ENCODE results near the gene BRD3.

The BRD3 gene

DNA sequence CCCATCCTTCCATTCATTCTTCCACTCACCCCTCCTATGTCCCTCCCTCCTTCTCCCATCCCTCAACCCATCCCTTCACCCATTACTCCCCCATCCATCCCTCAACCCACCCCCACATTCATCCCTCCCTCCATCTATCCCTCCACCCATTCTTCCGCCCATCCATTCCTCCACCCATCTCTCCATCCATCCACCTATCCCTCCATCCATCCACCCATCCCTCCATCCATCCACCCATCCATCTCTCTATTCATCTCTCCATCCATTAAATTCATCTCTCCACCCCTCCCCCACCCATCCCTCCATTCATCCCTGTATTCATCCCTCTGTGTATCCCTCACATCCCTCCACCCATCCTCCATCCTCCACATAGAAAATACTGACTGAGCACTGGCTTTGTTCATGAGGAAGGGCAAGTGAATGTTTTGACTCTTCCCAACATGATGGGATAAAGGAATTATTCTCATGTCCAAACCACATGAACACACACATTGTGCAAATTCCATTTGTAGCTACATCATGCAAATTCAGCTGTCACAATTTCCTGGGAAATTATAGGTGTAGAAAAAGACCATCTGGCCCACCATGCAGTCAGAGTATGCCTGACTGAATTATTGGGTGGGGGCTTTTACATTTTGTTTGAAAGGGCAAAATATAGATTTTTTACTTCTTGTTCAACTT is 68.8 kb downstream of the BRD3 start:
- Histone ChIP-seq H3K36me3 (ENCODE audit: insufficient read depth, low read length) (no peaks in the 10 kb centered on the region), H3K27me3 (ENCODE audit: insufficient read depth, low read length, poor library complexity, severe bottlenecking) (no peaks in the 10 kb centered on the region)

DNA sequence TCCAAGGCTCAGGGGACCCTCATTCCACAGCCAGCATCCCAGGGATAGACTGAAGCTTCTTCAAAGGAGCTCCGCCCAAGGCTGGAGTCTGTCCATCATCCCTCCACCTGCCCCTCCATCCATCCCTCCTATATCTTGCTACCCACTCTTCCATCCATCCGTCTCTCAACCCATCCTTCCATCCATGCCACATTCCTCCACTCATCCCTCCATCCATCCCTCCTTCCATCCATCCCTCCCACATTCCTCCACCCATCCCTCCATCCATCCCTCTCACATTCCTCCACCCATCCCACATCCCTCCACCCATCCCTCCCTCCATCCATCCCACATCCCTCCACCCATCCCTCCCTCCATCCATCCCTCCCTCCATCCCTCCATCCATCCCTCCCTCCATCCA is 70.2 kb downstream of the BRD3 start:
- no peaks in the 10 kb centered on the region for H3F3A ChIP-seq (ENCODE audit: low read depth)
- H3K4me2 ChIP-seq (ENCODE audit: low read depth, low read length, poor library complexity, severe bottlenecking) = no peak overlapping the region
- H3K9me2 ChIP-seq (replicated peaks; ENCODE audit: low read depth, low read length) = no peaks in the 10 kb centered on the region
- peaks cover 15% of the 10 kb centered on the region for H3K4me1 ChIP-seq (ENCODE audit: insufficient read depth, low read length, poor library complexity, severe bottlenecking)
- H4K20me1 ChIP-seq (ENCODE audit: insufficient read depth, low read length, poor library complexity, severe bottlenecking) = no peaks in the 10 kb centered on the region
- H3K79me2 ChIP-seq (ENCODE audit: insufficient read depth, low read length) = no peaks in the 10 kb centered on the region
- no peak for TF ChIP-seq EZH2phosphoT487 (IDR thresholded peaks at IDR 0.05; ENCODE audit: borderline replicate concordance)
- TF ChIP-seq, protein P1, sequence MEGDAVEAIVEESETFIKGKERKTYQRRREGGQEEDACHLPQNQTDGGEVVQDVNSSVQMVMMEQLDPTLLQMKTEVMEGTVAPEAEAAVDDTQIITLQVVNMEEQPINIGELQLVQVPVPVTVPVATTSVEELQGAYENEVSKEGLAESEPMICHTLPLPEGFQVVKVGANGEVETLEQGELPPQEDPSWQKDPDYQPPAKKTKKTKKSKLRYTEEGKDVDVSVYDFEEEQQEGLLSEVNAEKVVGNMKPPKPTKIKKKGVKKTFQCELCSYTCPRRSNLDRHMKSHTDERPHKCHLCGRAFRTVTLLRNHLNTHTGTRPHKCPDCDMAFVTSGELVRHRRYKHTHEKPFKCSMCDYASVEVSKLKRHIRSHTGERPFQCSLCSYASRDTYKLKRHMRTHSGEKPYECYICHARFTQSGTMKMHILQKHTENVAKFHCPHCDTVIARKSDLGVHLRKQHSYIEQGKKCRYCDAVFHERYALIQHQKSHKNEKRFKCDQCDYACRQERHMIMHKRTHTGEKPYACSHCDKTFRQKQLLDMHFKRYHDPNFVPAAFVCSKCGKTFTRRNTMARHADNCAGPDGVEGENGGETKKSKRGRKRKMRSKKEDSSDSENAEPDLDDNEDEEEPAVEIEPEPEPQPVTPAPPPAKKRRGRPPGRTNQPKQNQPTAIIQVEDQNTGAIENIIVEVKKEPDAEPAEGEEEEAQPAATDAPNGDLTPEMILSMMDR (conservative IDR thresholded peaks at IDR 0.05; ENCODE audit: low read length) = no peak
- no peak overlapping the region for H2AFZ ChIP-seq (ENCODE audit: low read length)
- no peak overlapping the region for H3K4me3 ChIP-seq (ENCODE audit: low read length, poor library complexity, severe bottlenecking)
- H3K9ac ChIP-seq (ENCODE audit: low read depth, low read length, poor library complexity, severe bottlenecking) = no peak overlapping the region
- H3K9me3 ChIP-seq (ENCODE audit: insufficient read depth, low read depth, low read length) = no peaks in the 10 kb centered on the region
- H3K27me3 ChIP-seq (ENCODE audit: insufficient read depth, low read length, poor library complexity, severe bottlenecking) = no peaks in the 10 kb centered on the region
- H3K36me3 ChIP-seq (ENCODE audit: insufficient read depth, low read length) = no peaks in the 10 kb centered on the region

More for the DNA sequence above, 68.8 kb downstream of the BRD3 start:
- TF ChIP-seq, protein P1 (conservative IDR thresholded peaks at IDR 0.05; ENCODE audit: low read length) = no peak
- Histone ChIP-seq H3K9me3 (ENCODE audit: insufficient read depth, low read depth, low read length) (no peaks in the 10 kb centered on the region), H3F3A (ENCODE audit: low read depth) (no peaks in the 10 kb centered on the region), H3K9me2 (replicated peaks; ENCODE audit: low read depth, low read length) (no peaks in the 10 kb centered on the region), H3K4me3 (ENCODE audit: low read length, poor library complexity, severe bottlenecking) (no peak overlapping the region), H3K79me2 (ENCODE audit: insufficient read depth, low read length) (no peaks in the 10 kb centered on the region), H3K4me2 (ENCODE audit: low read depth, low read length, poor library complexity, severe bottlenecking) (no peak overlapping the region), H3K9ac (ENCODE audit: low read depth, low read length, poor library complexity, severe bottlenecking) (no peak overlapping the region), H2AFZ (ENCODE audit: low read length) (no peak overlapping the region), H3K4me1 (ENCODE audit: insufficient read depth, low read length, poor library complexity, severe bottlenecking) (peaks cover 2% of the 10 kb centered on the region), H4K20me1 (ENCODE audit: insufficient read depth, low read length, poor library complexity, severe bottlenecking) (no peaks in the 10 kb centered on the region)

DNA sequence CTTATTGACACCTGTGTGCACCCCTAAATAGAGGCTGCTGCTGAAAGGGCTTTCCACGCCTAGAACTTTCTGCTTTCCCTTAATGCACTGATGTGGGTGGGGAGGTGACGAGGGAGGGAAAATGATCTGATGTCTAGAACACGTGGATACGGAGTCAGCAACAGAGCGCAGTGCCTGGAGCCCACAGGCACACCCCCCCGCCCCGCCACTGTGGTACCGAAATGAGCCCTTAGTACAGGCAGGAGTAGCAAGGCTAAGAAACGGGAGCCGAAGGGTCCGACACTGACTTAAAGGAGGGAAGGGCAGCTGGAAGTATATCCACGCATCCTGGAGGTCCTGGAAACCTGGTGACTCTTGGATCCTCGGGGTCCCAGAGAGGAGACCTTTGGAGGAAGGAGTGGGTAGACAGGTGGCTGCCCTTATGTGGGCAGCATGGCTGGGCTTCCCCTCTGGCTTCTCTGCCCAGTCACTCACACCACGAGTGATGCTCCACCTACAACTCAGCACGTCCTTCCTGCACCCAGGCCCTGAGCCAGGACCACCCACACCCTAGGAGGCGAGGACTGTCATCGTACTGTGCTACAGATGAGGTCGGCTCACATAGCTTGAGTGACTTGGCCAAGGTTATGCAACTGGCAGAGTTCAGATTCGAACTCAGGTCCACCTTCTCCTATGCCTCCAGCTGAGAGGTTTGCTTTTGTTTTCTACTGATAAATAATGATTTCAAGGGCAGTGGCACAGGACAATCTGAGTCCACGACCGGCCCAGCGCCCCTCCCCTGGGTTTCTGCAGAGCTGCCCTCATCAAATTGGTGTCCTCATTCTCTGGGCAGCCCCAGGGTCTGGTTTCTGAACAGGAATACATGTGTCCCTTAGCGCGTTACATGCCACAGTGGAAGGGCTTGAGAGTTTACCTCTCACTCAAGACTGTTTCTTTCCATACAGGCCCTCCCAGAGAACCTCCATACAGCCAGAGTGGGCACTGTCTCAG is 71.0 kb downstream of the BRD3 start:
- Histone ChIP-seq H2AFZ (ENCODE audit: low read length) (no peak overlapping the region), H3K9me3 (ENCODE audit: insufficient read depth, low read depth, low read length) (no peaks in the 10 kb centered on the region), H3K9ac (ENCODE audit: low read depth, low read length, poor library complexity, severe bottlenecking) (no peak overlapping the region), H3F3A (ENCODE audit: low read depth) (no peaks in the 10 kb centered on the region), H3K79me2 (ENCODE audit: insufficient read depth, low read length) (peaks cover 6% of the 10 kb centered on the region; the same call in 1 of the 2 replicates), H3K36me3 (ENCODE audit: insufficient read depth, low read length) (no peaks in the 10 kb centered on the region), H3K27me3 (ENCODE audit: insufficient read depth, low read length, poor library complexity, severe bottlenecking) (no peaks in the 10 kb centered on the region), H3K4me1 (ENCODE audit: insufficient read depth, low read length, poor library complexity, severe bottlenecking) (peaks cover 15% of the 10 kb centered on the region), H3K4me2 (ENCODE audit: low read depth, low read length, poor library complexity, severe bottlenecking) (no peak overlapping the region), H3K9me2 (replicated peaks; ENCODE audit: low read depth, low read length) (no peaks in the 10 kb centered on the region), H4K20me1 (ENCODE audit: insufficient read depth, low read length, poor library complexity, severe bottlenecking) (no peaks in the 10 kb centered on the region), H3K4me3 (ENCODE audit: low read length, poor library complexity, severe bottlenecking) (no peak overlapping the region)
- TF ChIP-seq, protein P1 (conservative IDR thresholded peaks at IDR 0.05; ENCODE audit: low read length) = no peak
- no peak for TF ChIP-seq EZH2phosphoT487 (IDR thresholded peaks at IDR 0.05; ENCODE audit: borderline replicate concordance)
